Endothelial cell of umbilical vein (primary cell): ENCODE results near the gene ANKHD1. TPM values are rescaled to one million over a fixed set of nuclear protein-coding genes. Genes with fewer than 3 reads are reported as not detected.

Experiments
- BruUV-seq: library from RNA; stranded (reverse); fragments of 400-500 nt; replicated peaks from 2 replicates; lab custom pipeline; 2021; lab: Mats Ljungman, UMichigan
- CTCF ChIA-PET: fragments of 300-600, 350-600 bp; sonication (Branson Sonifier 250); formaldehyde crosslinking; loops from one replicate; lab custom pipeline; 2021; ENCODE audit warnings: antibody characterized with exemption, inconsistent platforms; lab: Charles Lee
- POLR2A ChIA-PET: fragments of 300-600, 350-600 bp; sonication (Branson Sonifier 250); formaldehyde crosslinking; loops from one replicate; lab custom pipeline; 2021; ENCODE audit warnings: antibody characterized with exemption, inconsistent platforms; lab: Charles Lee
- DNase-seq: peaks from one replicate; pipeline ENCODE4 v3.0.0-alpha.2; 2011; ENCODE audit warnings: low read depth, low spot score
- FAIRE-seq: peaks from 2 replicates; lab custom pipeline; 2011; peaks lifted over from hg19 to GRCh38; lab: Jason Lieb, UNC
- H2AFZ ChIP-seq: 2 replicates; pipeline ENCODE4 v1.6.0; 2012; ENCODE audit warnings: low read depth, low read length, control low read depth, inconsistent platforms
- H3K27ac ChIP-seq: 2 replicates; pipeline ENCODE4 v1.5.1; 2011; ENCODE audit warnings: low read depth, mild to moderate bottlenecking, control low read depth, low read length, moderate library complexity; ENCODE audit not compliant: insufficient read depth
- H3K27me3 ChIP-seq, 2 experiments: 2 replicates each; pipeline versions ENCODE4 v1.6.0 to v1.6.1; 2011; ENCODE audit warnings: low read length in 2 of 2, mixed read lengths in 1 of 2; ENCODE audit not compliant: control insufficient read depth in 2 of 2, insufficient read depth in 2 of 2
- H3K36me3 ChIP-seq, 2 experiments: 2 replicates in 1 of 2; 3 replicates in 1 of 2; pipeline ENCODE4 v1.5.1; 2011; ENCODE audit warnings: low read length in 2 of 2, mild to moderate bottlenecking in 1 of 2, moderate library complexity in 1 of 2; ENCODE audit not compliant: control insufficient read depth in 2 of 2, insufficient read depth in 2 of 2; ENCODE audit errors: extremely low read depth in 1 of 2
- H3K4me1 ChIP-seq: 3 replicates; pipeline ENCODE4 v1.5.1; 2011; ENCODE audit warnings: mild to moderate bottlenecking, low read length; ENCODE audit not compliant: control insufficient read depth, insufficient read depth; ENCODE audit errors: extremely low read depth
- H3K4me2 ChIP-seq: 2 replicates; pipeline ENCODE4 v1.6.1; 2011; ENCODE audit warnings: low read length, control low read depth, mixed read lengths; ENCODE audit not compliant: insufficient read depth
- H3K4me3 ChIP-seq, 3 experiments: fragments of 200-600 bp in 1 of 3; sonication (generic), shearing (Covaris generic) in 1 of 3; replicated peaks in 1 of 3; 2 replicates each; pipeline ENCODE4 v1.5.1; 2011 to 2016; ENCODE audit warnings: control low read depth in 3 of 3, low read length in 3 of 3, mild to moderate bottlenecking in 2 of 3, inconsistent platforms in 1 of 3, low read depth in 1 of 3, moderate library complexity in 1 of 3; ENCODE audit not compliant: insufficient read depth in 1 of 3
- H3K79me2 ChIP-seq: 2 replicates; pipeline ENCODE4 v1.6.0; 2012; ENCODE audit warnings: low read length, inconsistent platforms; ENCODE audit not compliant: control insufficient read depth, insufficient read depth
- H3K9ac ChIP-seq: replicated peaks from 2 replicates; pipeline ENCODE3; 2011; ENCODE audit warnings: low read length, control low read depth; ENCODE audit not compliant: insufficient read depth; ENCODE audit errors: extremely low read depth
- H3K9me1 ChIP-seq: replicated peaks from 3 replicates; pipeline ENCODE4 v1.6.0; 2011; ENCODE audit warnings: mild to moderate bottlenecking, low read length; ENCODE audit not compliant: control insufficient read depth, insufficient read depth; ENCODE audit errors: extremely low read depth
- H3K9me3 ChIP-seq: replicated peaks from 2 replicates; pipeline ENCODE4 v1.5.1; 2012; ENCODE audit warnings: low read length, inconsistent platforms; ENCODE audit not compliant: control insufficient read depth, insufficient read depth
- H4K20me1 ChIP-seq: replicated peaks from 2 replicates; pipeline ENCODE3; 2011; ENCODE audit warnings: mild to moderate bottlenecking, low read length; ENCODE audit not compliant: control insufficient read depth, insufficient read depth; ENCODE audit errors: extremely low read depth
- EZH2 ChIP-seq: IDR thresholded peaks from 2 replicates; pipeline ENCODE4 v1.6.1; 2012; ENCODE audit warnings: borderline replicate concordance, low read depth, mild to moderate bottlenecking, moderate library complexity, low read length, inconsistent platforms; ENCODE audit not compliant: severe bottlenecking
- FOS ChIP-seq: IDR thresholded peaks from 2 replicates; pipeline ENCODE4 v1.6.1; 2011; ENCODE audit warnings: mild to moderate bottlenecking, low read length, moderate library complexity, borderline replicate concordance; ENCODE audit not compliant: insufficient read depth
- GATA2 ChIP-seq: IDR thresholded peaks from 2 replicates; pipeline ENCODE4 v1.7.0; 2011; ENCODE audit warnings: low read depth, mild to moderate bottlenecking, moderate library complexity, mixed read lengths, low read length; ENCODE audit not compliant: insufficient read length, insufficient read depth
- JUN ChIP-seq: IDR thresholded peaks from 2 replicates; pipeline ENCODE4 v1.6.1; 2011; ENCODE audit warnings: borderline replicate concordance, low read depth; ENCODE audit not compliant: insufficient read length, insufficient read depth
- MAX ChIP-seq: IDR thresholded peaks from 2 replicates; pipeline ENCODE4 v1.6.1; 2011; ENCODE audit not compliant: insufficient read depth, insufficient read length
- MYC ChIP-seq: IDR thresholded peaks from one replicate; pipeline ENCODE4 v1.6.1; 2011; ENCODE audit warnings: mild to moderate bottlenecking, low read depth, low read length
- POLR2A ChIP-seq: IDR thresholded peaks from 2 replicates; pipeline ENCODE4 v1.6.1; 2012; ENCODE audit warnings: low read depth, mild to moderate bottlenecking, control low read depth, low read length
- POLR2AphosphoS5 ChIP-seq: IDR thresholded peaks from 2 replicates; pipeline ENCODE4 v1.6.1; 2012; ENCODE audit warnings: low read depth, mild to moderate bottlenecking, control low read depth, low read length, moderate library complexity; ENCODE audit not compliant: insufficient read depth
- dilution Hi-C: fragments of 300-500 bp; cut with MboI; formaldehyde crosslinking; loops from one replicate; pipeline ENCODE4 v1.15.0; 2019; ENCODE audit warnings: low sequenced_read_pairs; ENCODE audit not compliant: extremely low pct_ligation_motif_present
- intact Hi-C: fragments of 100-400 bp; cut with micrococcal nuclease; formaldehyde crosslinking; loops from one replicate; pipeline ENCODE4 v1.10.0; 2022
- polyA plus RNA-seq, 4 experiments: library from polyadenylated mRNA; depleted of rRNA in 3 of 4; stranded (reverse) in 3 of 4; unstranded in 1 of 4; fragments of >200 nt; gene quantifications; 2 replicates each; pipeline versions ENCODE4 v1.2.1 to v1.2.3, GENCODE V29; 2011 to 2012; ENCODE audit warnings: missing spikeins in 1 of 4
- total RNA-seq: library from RNA; stranded (reverse); gene quantifications from 2 replicates; pipeline ENCODE4 v1.2.3, GENCODE V29; 2021
- TF ChIP-seq, protein P1 (sequence below), 2 donors: IDR thresholded peaks; 1 replicate in 1 of 2; 2 replicates in 1 of 2; pipeline ENCODE4 v1.5.1; 2011; ENCODE audit warnings: low read length in 2 of 2, mild to moderate bottlenecking in 2 of 2, moderate library complexity in 2 of 2, control low read depth in 1 of 2, inconsistent platforms in 1 of 2, low read depth in 1 of 2; ENCODE audit not compliant: insufficient read depth in 1 of 2; ENCODE audit errors: extremely low read depth in 1 of 2

Gene ANKHD1
- total and polyA plus RNA-seq, 2 donors (not counting 3 experiments of a cell fraction or from before 2014, with no cell fraction given): 56.1 to 87.0 TPM

GRCh38 chr5:140372971-140373487 lies 28.6 kb upstream of the ANKHD1 start:
- ChIA-PET POLR2A (no interaction called here), CTCF (interaction anchor here (0.6 to 3.4 kb wide), 42 partner anchors 8 to 353 kb away, joined by 3 to 47 read pairs (median 5); partner anchors contain the start of genes ANKHD1, APBB3, CD14 and EIF4EBP3)
- DNase-seq: peak; percentile 88
- BruUV-seq: no TSS peak
- peak overlapping the region; percentile 59 for H3K4me2 ChIP-seq
- H2AFZ ChIP-seq: peak overlapping the region; percentile 93
- no peaks in the 10 kb centered on the region for H3K9me3 ChIP-seq
- dilution Hi-C loops: no loop called here
- H3K36me3 ChIP-seq: no peaks in the 10 kb centered on the region
- no peak overlapping the region for H3K9ac ChIP-seq
- no peak overlapping the region for H3K27ac ChIP-seq
- TF ChIP-seq MAX: no peak
- TF ChIP-seq GATA2: peak; percentile 13
- no peak for TF ChIP-seq EZH2
- TF ChIP-seq POLR2A: no peak
- TF ChIP-seq FOS: no peak
- no peak for TF ChIP-seq POLR2AphosphoS5
- no peak for TF ChIP-seq JUN
- no peak for TF ChIP-seq MYC
- TF ChIP-seq, protein P1, sequence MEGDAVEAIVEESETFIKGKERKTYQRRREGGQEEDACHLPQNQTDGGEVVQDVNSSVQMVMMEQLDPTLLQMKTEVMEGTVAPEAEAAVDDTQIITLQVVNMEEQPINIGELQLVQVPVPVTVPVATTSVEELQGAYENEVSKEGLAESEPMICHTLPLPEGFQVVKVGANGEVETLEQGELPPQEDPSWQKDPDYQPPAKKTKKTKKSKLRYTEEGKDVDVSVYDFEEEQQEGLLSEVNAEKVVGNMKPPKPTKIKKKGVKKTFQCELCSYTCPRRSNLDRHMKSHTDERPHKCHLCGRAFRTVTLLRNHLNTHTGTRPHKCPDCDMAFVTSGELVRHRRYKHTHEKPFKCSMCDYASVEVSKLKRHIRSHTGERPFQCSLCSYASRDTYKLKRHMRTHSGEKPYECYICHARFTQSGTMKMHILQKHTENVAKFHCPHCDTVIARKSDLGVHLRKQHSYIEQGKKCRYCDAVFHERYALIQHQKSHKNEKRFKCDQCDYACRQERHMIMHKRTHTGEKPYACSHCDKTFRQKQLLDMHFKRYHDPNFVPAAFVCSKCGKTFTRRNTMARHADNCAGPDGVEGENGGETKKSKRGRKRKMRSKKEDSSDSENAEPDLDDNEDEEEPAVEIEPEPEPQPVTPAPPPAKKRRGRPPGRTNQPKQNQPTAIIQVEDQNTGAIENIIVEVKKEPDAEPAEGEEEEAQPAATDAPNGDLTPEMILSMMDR (IDR thresholded peaks at IDR 0.05; ENCODE audit: extremely low read depth in 1 of 2, insufficient read depth in 1 of 2, low read depth in 1 of 2, low read length in 2 of 2): peak; percentile 80 to 88
- no peak overlapping the region for H3K4me3 ChIP-seq
- no peaks in the 10 kb centered on the region for H3K9me1 ChIP-seq
- peak; percentile 96 for FAIRE-seq
- intact Hi-C loops: loop anchor here (1.0 to 2.0 kb wide), 4 partner anchors 28 to 266 kb away; partner anchors contain the start of genes ANKHD1, EIF4EBP3 and TMCO6
- H3K27me3 ChIP-seq: no peaks in the 10 kb centered on the region
- peaks cover 13% of the 10 kb centered on the region for H3K4me1 ChIP-seq
- no peaks in the 10 kb centered on the region for H4K20me1 ChIP-seq
- H3K79me2 ChIP-seq: no peaks in the 10 kb centered on the region
